Neural cell (in vitro differentiated cells): ENCODE results near the gene SLC43A3. TPM values are rescaled to one million over a fixed set of nuclear protein-coding genes. Genes with fewer than 3 reads are reported as not detected.

Source experiments
- H2AFZ ChIP-seq: fragments of 200-600, 300-800 bp; sonication (generic), shearing (Covaris generic); 2 replicates; pipeline ENCODE4 v1.6.0; 2014; ENCODE audit warnings: low read depth, mild to moderate bottlenecking, antibody characterized with exemption, low read length, moderate library complexity
- H3F3A ChIP-seq: fragments of 200-600 bp; shearing (Covaris generic); 2 replicates; pipeline ENCODE4 v1.6.1; 2016; ENCODE audit warnings: mild to moderate bottlenecking, moderate library complexity, mixed read lengths, antibody characterized with exemption, low read length; ENCODE audit not compliant: insufficient read depth, poor library complexity, severe bottlenecking
- H3K27ac ChIP-seq: fragments of 200-600, 300-800 bp; sonication (generic), shearing (Covaris generic); 2 replicates; pipeline ENCODE4 v1.5.1; 2014; ENCODE audit warnings: mild to moderate bottlenecking, low read length, moderate library complexity
- H3K27me3 ChIP-seq: fragments of 300-800, 200-600 bp; sonication (generic), shearing (Covaris generic); 2 replicates; pipeline ENCODE4 v1.6.0; 2014; ENCODE audit warnings: mild to moderate bottlenecking, low read depth, low read length, moderate library complexity; ENCODE audit not compliant: insufficient read depth
- H3K36me3 ChIP-seq: fragments of 300-800, 200-600 bp; sonication (generic), shearing (Covaris generic); 2 replicates; pipeline ENCODE4 v1.5.1; 2014; ENCODE audit warnings: mild to moderate bottlenecking, antibody characterized with exemption, low read length, moderate library complexity; ENCODE audit not compliant: insufficient read depth
- H3K4me2 ChIP-seq: fragments of 300-800, 200-600 bp; sonication (generic), shearing (Covaris generic); 2 replicates; pipeline ENCODE4 v1.6.0; 2014; ENCODE audit warnings: mild to moderate bottlenecking, low read length
- H3K4me3 ChIP-seq: fragments of 300-800, 200-600 bp; sonication (generic), shearing (Covaris generic); 2 replicates; pipeline ENCODE4 v1.5.1; 2014; ENCODE audit warnings: mild to moderate bottlenecking, low read length, moderate library complexity
- H3K79me2 ChIP-seq: fragments of 200-600 bp; shearing (Covaris generic); replicated peaks from 2 replicates; pipeline ENCODE4 v1.6.0; 2014; ENCODE audit warnings: mild to moderate bottlenecking, low read length, moderate library complexity; ENCODE audit not compliant: insufficient read depth
- H3K9ac ChIP-seq: fragments of 300-800, 200-600 bp; sonication (generic), shearing (Covaris generic); 2 replicates; pipeline ENCODE4 v1.6.1; 2016; ENCODE audit warnings: mild to moderate bottlenecking, low read length, mixed read lengths
- H3K9me2 ChIP-seq: fragments of 200-600 bp; shearing (Covaris generic); 2 replicates; pipeline ENCODE4 v1.6.1; 2016; ENCODE audit warnings: mild to moderate bottlenecking, low read length, mixed read lengths; ENCODE audit not compliant: insufficient read depth
- H3K9me3 ChIP-seq: fragments of 200-600, 300-800 bp; sonication (generic), shearing (Covaris generic); 2 replicates; pipeline ENCODE4 v1.6.1; 2016; ENCODE audit warnings: mild to moderate bottlenecking, mixed run types, low read length, moderate library complexity, mixed read lengths
- H4K20me1 ChIP-seq: fragments of 200-600 bp; shearing (Covaris generic); 2 replicates; pipeline ENCODE4 v1.6.1; 2016; ENCODE audit warnings: mild to moderate bottlenecking, mixed run types; ENCODE audit not compliant: insufficient read depth
- CTCF ChIP-seq: fragments of 450-650 bp; IDR thresholded peaks from 2 replicates; pipeline ENCODE4 v1.5.1; 2014; ENCODE audit warnings: antibody characterized with exemption, mild to moderate bottlenecking, moderate library complexity; ENCODE audit not compliant: poor library complexity, severe bottlenecking
- EP300 ChIP-seq: fragments of 450-650 bp; conservative IDR thresholded peaks from 2 replicates; pipeline ENCODE4 v1.6.1; 2014; ENCODE audit warnings: antibody characterized with exemption, mild to moderate bottlenecking, moderate library complexity; ENCODE audit not compliant: poor library complexity, severe bottlenecking
- EZH2 ChIP-seq: fragments of 200-600, 300-800 bp; shearing (Covaris generic), sonication (generic); IDR thresholded peaks from 2 replicates; pipeline ENCODE4 v1.6.1; 2014; ENCODE audit warnings: antibody characterized with exemption, low read length, borderline replicate concordance, mild to moderate bottlenecking; ENCODE audit not compliant: insufficient read depth, poor library complexity, severe bottlenecking
- MXI1 ChIP-seq: fragments of 450-650 bp; conservative IDR thresholded peaks from 2 replicates; pipeline ENCODE4 v1.6.1; 2014; ENCODE audit warnings: antibody characterized with exemption, mild to moderate bottlenecking; ENCODE audit not compliant: poor library complexity, severe bottlenecking
- POLR2AphosphoS5 ChIP-seq: IDR thresholded peaks from 2 replicates; pipeline ENCODE4 v1.6.1; 2012
- RAD21 ChIP-seq: fragments of 450-650 bp; conservative IDR thresholded peaks from 2 replicates; pipeline ENCODE4 v1.6.1; 2014; ENCODE audit warnings: antibody characterized with exemption, mild to moderate bottlenecking, moderate library complexity
- REST ChIP-seq: IDR thresholded peaks from 2 replicates; pipeline ENCODE4 v1.6.1; 2012; ENCODE audit warnings: borderline replicate concordance
- SMC3 ChIP-seq: fragments of 450-650 bp; conservative IDR thresholded peaks from 2 replicates; pipeline ENCODE4 v1.6.1; 2014; ENCODE audit warnings: antibody characterized with exemption, mild to moderate bottlenecking, moderate library complexity; ENCODE audit not compliant: poor library complexity
- TAF1 ChIP-seq: IDR thresholded peaks from 2 replicates; pipeline ENCODE4 v1.6.1; 2012; ENCODE audit warnings: low read depth
- polyA plus RNA-seq: library from polyadenylated mRNA; depleted of rRNA; stranded (reverse); fragments of >200 nt; gene quantifications from 2 replicates; pipeline ENCODE4 v1.2.3, GENCODE V29; 2014

SLC43A3 gene
- polyA plus RNA-seq, 1 donor from 2014 or later, result 0.33 TPM

- no peak overlapping the region for H3K27ac ChIP-seq
- H3K9me3 ChIP-seq, result no peaks in the 10 kb centered on the region
- H3K36me3 ChIP-seq, result no peaks in the 10 kb centered on the region
- H3K4me2 ChIP-seq, result no peak overlapping the region
- no peaks in the 10 kb centered on the region for H3K9me2 ChIP-seq
- H3K79me2 ChIP-seq, result no peaks in the 10 kb centered on the region
- H3K4me3 ChIP-seq, result no peak overlapping the region
- no peak overlapping the region for H3K9ac ChIP-seq
- no peak for TF ChIP-seq POLR2AphosphoS5
- TF ChIP-seq RAD21, result no peak
- TF ChIP-seq MXI1, result no peak
- no peak for TF ChIP-seq TAF1
- no peak for TF ChIP-seq REST
- TF ChIP-seq EP300, result no peak
- no peak for TF ChIP-seq CTCF
- TF ChIP-seq EZH2, result no peak
- no peak for TF ChIP-seq SMC3
- peaks cover 4% of the 10 kb centered on the region for H3K27me3 ChIP-seq
- H2AFZ ChIP-seq, result no peak overlapping the region
- no peaks in the 10 kb centered on the region for H4K20me1 ChIP-seq
- no peaks in the 10 kb centered on the region for H3F3A ChIP-seq
Measured at GRCh38 chr11:57424792-57425564, 1.9 kb downstream of the SLC43A3 start.

GRCh38 chr11:57424137-57424791 lies 2.7 kb downstream of the SLC43A3 start:
- Histone ChIP-seq H3K4me2 (no peak overlapping the region), H3K79me2 (no peaks in the 10 kb centered on the region), H3K36me3 (no peaks in the 10 kb centered on the region), H3F3A (no peaks in the 10 kb centered on the region), H3K4me3 (no peak overlapping the region), H4K20me1 (no peaks in the 10 kb centered on the region), H2AFZ (no peak overlapping the region), H3K9ac (no peak overlapping the region), H3K27ac (no peak overlapping the region), H3K27me3 (peaks cover 4% of the 10 kb centered on the region), H3K9me2 (no peaks in the 10 kb centered on the region), H3K9me3 (no peaks in the 10 kb centered on the region)
- TF ChIP-seq EZH2, result no peak
- no peak for TF ChIP-seq EP300
- TF ChIP-seq POLR2AphosphoS5, result no peak
- no peak for TF ChIP-seq TAF1
- no peak for TF ChIP-seq MXI1
- no peak for TF ChIP-seq REST
- TF ChIP-seq SMC3, result no peak
- no peak for TF ChIP-seq RAD21
- TF ChIP-seq CTCF, result no peak
